CD4-positive, alpha-beta T cell treated with Interferon gamma for 1 hour (primary cell): ENCODE data around the gene MYPOP.
A peak's percentile ranks its signal among the peaks of the same experiment; 100 is the strongest.
"Not testable (repeated sequence)": the region's sequence is repeated elsewhere in the genome, so short reads cannot be mapped to it uniquely, and the experiment has no call there.

Source experiments
- DNase-seq: peaks from one replicate; pipeline ENCODE4 v3.0.0-alpha.2; 2020

MYPOP gene

DNA sequence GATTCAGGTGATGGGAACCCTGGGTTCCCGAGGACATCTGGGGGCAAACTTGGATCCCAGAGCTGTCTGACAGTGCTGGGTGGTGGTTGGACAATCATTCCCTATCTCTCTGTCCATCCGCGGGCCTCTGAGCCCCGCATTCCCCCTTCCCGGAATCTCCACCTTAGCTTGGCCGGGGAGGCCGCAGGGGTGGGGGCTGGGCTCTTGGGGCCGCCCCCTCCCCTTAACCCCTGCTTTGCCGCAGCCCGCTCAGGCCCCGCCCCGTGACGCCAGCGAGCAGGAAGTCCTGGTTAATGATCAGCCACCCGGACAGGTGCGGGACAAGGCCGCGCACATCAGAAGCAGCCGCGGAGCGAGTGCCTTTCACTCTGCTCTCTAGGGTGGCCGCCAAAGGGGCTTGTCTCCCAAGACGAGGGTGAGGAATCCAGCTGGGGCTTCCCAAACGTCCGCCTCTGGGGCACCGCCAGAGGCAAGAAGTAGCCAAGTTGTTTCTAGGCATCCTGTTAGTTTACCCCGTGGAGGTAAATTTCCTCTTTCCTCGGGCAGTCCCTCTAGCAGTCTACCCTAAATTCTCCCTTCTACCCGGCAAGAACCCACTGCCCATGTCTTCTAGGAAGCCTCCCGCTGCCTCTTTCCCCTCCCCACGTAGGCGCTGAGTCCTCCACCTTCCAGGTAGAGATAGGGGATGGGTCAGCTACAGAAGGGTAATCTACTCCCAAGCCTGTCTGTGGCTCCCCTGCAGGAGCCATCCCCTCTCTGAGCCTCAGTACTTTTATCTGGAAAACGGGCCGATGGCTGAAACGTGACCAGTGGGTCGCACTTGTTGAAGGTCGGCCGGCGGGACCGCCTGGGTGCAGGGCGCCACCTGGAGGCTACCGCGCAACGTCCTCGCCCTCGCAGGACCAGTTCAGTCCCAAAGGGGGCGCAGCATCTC lies 19.5 kb downstream of the MYPOP start:
- DNase-seq, result peak; percentile 80

DNA sequence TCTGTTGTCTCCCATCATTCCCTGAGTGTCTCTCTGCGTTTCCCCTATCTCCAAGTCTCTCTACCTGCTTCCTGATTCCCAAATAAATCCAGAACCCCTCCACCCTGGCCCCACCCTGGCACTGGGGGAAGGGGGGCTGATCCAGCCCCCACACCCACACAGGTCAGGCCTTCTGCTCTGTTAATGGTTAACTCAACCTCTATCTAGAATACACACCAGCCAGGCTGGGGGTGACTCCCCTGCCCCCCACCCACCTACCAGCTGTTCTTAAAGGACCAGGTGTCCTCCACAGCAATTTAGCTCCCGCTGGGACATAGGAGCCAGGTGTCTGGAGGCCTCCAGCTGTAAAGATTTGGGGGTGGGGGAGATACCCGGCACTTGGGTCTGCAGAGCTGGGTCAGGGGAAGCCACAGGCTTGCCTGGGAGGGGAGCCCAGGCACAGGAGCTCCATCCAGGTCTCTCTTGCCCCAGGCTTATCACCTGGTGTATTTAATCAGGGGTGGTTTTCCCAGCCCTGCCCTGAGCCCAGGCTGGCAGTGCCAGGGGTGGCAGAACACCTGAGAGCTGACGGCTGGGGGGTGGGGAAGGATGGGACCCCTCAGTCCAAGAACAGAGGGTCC lies 20.4 kb downstream of the MYPOP start:
- no peak for DNase-seq

DNA sequence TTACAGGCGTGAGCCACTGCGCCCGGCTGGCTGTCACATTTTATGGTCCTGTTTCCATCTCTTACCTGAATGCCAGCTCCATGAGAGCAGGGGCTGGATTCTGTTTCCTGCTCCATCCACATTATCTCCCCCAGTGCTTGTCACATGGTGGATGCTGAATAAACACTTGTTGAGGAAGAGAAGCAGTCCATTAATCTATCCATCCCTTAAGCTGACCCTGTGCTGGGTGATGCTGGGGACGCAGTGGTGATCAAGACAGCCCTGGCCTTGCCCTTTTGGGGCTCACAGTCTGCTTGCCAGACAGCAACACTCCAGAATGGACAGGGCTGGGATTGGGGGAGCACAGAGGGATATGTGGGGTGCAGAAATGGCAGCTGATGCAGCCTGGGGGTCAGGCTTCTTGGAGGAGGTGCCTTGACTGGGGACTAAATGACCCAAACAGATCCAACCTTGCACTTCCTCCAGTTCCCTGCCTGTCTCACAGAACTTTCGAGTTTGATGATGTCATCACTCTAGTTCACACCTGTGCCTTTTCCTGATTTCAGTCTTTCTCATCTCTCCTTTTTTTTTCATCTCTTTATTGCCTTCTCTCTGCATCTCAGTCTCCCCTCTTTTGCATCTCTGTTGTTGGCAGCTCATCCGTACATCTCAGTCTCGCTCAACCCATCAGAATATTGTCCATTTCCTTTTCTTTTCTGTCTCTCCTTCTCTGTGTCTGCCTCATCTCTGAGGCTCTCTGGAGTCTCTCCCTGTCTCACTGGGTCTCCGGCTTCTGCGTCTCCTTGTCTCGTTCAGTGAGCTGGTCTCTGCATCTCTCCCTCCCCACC lies 21.1 kb downstream of the MYPOP start:
- no peak for DNase-seq

- DNase-seq, result no peak
Measured at GRCh38 chr19:45879971-45880370, 22.4 kb downstream of the MYPOP start.

GRCh38 chr19:45879055-45879454 lies 23.4 kb downstream of the MYPOP start:
- no peak for DNase-seq

- DNase-seq, result no peak
Measured at GRCh38 chr19:45878043-45878794, 24.2 kb downstream of the MYPOP start.

DNA sequence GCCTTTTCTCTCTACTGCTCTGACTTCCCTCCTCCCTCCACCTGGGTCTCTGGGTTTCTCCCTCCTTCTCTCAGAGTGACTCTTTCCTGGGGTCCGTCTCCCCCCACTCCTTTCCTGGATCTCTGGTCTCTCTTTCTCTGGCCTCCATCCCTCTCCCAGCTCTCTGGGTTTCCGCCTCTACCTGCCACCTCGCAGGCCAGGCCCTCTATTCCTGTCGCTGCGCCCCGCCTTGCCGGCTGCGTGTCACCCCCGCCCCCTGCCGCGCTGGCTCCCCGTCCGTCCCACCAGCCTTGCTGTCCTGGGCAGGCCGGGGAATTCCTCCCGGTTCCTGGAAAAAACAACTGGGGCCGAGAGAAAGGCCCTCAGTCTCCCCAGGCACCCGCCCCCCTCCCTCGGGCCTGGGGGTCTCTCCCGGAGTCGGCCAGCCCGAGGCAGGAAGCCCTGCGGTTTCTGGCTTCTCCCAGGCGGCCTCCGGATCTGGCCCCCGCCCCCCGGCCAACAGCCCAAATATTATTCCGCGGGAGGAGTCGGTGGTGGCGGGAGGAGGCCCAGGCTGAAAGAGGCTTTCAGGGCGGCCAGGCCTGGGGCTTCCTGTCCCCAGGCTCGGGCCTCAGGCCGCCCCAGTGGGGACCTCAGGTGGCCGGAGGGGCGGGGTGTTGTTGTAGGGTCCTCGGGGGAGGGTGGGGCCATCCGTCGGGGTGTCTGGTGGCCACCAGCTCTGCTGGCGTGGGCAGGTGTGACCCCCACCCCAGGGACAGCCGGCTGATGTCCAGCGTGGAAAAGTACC lies 25.8 kb downstream of the MYPOP start:
- DNase-seq, result no peak

DNA sequence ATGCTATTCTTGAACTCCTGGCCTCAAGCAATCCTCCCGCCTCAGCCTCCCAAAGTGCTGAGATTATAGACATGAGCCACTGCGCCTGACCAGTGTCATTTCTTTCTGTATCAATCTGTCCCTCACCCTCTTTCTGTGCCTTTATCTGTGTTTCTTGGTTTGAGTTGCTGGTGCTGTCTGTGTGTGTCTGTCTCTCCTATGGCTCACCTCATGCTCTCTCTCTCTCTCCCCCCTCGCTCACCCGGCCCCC lies 26.3 kb downstream of the MYPOP start:
- no peak for DNase-seq

DNA sequence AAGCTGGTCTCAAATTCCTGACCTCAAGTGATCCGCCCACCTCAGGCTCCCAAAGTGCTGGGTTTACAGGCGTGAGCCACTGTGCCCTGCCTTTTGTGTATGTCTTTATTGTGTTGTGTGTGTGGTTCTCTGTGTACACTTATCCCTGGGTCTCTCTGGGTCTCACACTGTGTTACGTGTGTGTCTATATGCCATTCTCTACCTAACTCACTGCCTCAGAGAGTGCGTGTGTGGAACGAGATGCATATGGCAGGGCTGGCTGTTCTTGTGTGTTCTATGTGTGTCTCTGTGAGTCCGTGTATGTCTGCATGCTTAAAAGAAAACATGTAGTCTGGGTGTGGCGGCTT lies 27.8 kb downstream of the MYPOP start:
- no peak for DNase-seq

DNA sequence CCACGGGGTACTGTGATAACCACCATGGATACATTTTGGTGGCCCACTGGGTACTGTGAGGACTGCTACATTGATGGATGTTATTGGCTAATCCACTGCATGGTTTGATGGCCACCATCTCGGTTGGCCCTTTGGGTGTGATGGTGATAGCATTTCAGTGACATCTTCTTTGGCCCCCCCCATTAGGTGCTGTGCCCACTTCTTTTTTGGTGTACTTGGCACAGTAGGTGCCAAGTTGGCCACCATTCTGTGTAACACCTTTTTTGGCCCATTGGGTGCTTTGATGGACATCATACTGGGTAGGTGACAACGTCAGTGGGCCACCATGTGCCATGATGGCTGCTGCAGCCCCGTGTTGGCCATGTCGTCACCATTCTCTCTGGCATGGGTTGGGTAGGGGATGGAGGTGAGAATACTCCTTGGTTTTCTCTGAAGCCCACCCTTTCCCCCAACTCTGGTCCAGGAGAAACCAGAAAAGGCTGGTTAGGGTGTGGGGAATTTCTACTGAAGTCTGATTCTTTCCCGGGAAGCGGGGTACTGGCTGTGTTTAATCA lies 29.1 kb downstream of the MYPOP start:
- no peak for DNase-seq

DNA sequence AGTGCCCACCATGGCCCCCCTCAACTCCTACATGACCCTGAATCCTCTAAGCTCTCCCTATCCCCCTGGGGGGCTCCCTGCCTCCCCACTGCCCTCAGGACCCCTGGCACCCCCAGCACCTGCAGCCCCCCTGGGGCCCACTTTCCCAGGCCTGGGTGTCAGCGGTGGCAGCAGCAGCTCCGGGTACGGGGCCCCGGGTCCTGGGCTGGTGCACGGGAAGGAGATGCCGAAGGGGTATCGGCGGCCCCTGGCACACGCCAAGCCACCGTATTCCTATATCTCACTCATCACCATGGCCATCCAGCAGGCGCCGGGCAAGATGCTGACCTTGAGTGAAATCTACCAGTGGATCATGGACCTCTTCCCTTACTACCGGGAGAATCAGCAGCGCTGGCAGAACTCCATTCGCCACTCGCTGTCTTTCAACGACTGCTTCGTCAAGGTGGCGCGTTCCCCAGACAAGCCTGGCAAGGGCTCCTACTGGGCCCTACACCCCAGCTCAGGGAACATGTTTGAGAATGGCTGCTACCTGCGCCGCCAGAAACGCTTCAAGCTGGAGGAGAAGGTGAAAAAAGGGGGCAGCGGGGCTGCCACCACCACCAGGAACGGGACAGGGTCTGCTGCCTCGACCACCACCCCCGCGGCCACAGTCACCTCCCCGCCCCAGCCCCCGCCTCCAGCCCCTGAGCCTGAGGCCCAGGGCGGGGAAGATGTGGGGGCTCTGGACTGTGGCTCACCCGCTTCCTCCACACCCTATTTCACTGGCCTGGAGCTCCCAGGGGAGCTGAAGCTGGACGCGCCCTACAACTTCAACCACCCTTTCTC lies 30.1 kb downstream of the MYPOP start:
- no peak for DNase-seq

DNA sequence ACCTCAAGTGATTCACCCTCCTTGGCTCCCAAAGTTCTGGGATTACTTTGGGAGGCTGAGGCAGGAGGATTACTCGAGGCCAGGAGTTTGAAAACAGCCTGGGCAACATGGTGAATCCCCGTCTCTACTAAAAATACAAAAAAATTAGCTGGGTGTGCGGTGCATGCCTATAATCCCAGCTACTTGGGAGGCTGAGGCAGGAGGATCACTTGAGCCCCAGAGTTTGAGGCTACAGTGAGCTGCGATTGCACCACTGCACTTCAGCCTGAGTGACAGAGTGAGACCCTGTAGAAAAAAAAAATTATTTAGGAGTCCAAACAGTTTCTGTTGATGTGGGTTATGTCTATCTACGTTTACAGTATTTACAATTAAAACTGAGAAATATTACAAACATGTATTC lies 31.6 kb downstream of the MYPOP start:
- DNase-seq, result no peak

- DNase-seq, result not testable (repeated sequence)
Measured at GRCh38 chr19:45867241-45867640, 35.2 kb downstream of the MYPOP start.

GRCh38 chr19:45866400-45867176 lies 35.8 kb downstream of the MYPOP start:
- no peak for DNase-seq

DNA sequence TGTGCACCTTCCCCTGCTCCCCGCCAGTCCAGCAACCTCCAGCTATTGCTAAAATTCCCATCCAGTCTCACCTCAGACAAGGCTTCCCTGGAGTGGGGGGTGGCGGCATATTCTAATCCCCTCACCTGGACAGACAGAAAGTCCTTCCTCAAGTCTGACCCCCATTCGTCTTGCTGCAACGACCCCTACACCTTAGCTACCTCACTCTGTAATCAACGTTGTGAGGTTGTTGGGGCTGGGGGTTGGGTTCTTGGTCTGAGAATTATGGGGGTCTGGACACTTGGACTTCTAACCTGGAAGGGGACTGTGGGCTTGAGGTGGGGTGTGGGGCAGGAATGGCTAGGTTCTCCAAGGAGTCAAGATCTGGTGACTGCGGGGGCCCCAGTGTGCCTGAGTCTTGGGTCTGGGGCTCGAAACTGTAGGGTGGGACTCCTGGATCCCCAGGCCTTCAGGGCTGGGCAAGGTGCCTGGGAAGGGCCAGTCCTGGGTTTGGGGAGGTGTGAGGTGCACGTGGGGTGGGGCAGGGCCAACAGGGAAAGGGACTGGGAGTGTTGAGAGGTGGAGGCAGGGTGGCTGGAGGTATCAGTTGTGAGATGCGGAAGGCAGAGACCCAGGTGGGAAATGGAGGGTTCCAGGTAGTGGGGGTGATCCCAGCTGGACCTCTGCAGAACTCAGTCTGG lies 37.0 kb downstream of the MYPOP start:
- no peak for DNase-seq

DNA sequence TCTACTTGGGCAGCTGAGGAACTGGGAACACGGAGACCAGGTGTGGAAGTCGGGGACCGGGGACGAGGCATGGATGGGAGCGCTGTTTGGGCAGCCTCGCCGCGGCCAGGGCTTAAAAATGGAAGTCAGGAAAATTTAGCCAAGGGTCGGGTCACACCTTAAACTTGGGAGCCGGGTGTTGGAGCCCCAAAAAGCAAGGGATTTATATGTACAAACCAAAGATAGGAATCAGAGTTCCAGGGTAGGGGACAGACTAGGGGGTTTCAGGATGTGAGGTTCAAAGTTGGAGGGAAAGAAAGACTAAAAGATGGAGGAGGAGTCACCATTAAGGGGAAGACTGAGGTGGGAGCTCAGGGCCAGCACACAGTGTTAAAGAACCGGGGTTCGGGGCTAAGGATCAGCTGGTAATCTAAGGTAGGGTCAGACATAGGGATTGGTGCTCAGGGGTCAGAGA lies 37.8 kb downstream of the MYPOP start:
- no peak for DNase-seq

DNA sequence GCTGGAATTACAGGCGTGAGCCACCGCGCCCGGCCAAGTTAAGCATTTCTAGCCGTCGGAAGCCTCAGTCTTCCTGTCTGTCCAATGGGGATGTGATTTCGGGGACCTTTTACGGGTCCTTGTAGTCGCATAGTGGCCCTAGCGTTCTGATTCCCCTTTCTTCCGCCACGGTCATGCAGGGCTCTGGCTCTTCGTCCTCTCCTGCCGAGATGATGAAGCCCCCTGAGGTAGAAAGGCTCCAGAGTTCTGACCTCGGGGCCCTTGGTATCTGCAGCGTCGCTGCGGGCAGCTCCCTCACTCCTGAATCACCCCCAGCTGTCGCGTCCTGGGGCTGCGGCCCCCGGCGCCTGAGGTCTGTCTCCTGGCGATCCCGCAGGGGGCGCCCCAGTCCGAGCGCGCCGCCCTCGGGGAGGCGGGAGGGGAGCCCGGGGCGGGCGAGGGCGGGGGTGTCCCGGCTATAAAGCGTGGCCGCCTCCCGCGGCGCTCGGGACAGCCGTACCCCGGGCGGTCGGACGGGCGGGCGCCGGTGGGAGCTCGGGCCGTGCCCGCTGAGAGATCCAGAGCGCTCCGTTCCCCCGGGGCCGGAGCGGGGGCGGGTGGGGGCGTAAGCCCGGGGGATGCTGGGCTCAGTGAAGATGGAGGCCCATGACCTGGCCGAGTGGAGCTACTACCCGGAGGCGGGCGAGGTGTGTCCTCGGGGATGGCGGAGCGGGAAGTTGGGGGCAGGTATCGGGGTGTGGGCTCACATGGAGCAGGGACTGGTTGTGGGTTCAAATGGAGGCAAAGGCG lies 38.4 kb downstream of the MYPOP start, which contains the start of gene FOXA3:
Gene FOXA3, plus strand, starts transcription at position 487 of the 789 bp plus-strand sequence. Its CDS starts 131 bp downstream, at position 618.
- DNase-seq, result peak; percentile 55

DNA sequence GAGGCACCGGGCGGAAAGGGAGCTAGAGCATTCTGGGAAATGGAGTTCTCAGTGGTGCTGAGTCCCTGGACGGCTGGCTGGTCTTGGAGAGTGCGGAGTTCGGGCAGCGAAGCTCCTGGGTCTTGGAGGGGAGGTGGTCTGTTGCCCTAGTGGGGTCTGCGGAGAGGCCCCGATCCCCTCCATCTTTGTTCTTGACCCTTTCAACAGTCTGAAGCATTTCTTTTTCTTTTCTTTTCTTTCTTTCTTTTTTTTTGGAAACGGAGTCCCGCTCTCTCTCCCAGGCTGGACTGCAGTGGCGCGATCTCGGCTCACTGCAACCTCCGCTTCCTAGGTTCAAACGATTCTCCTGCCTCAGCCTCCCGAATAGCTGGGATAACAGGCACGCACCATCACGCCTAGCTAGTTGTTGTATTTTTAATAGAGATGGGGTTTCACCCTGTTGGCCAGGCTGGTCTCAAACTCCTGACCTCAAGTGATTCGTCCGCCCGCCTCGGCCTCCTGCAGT lies 39.0 kb downstream of the MYPOP start:
- no peak for DNase-seq
